Body of pancreas (tissue), 4 donors: Measurements from ENCODE around the gene UBE2M.

Source experiments
- CTCF ChIP-seq, 7 experiments: fragments of 450-650 bp in 4 of 7; fragments of 200-600 bp in 3 of 7; sonication (generic) in 3 of 7; IDR thresholded peaks; one replicate each; pipeline ENCODE4 v1.5.1; 2016 to 2019; ENCODE audit warnings: antibody characterized with exemption in 7 of 7
- POLR2A ChIP-seq, 3 donors: fragments of 450-650 bp; IDR thresholded peaks; one replicate each; pipeline ENCODE4 v1.6.1; 2016; ENCODE audit warnings: antibody characterized with exemption in 3 of 3, mild to moderate bottlenecking in 2 of 3

DNA sequence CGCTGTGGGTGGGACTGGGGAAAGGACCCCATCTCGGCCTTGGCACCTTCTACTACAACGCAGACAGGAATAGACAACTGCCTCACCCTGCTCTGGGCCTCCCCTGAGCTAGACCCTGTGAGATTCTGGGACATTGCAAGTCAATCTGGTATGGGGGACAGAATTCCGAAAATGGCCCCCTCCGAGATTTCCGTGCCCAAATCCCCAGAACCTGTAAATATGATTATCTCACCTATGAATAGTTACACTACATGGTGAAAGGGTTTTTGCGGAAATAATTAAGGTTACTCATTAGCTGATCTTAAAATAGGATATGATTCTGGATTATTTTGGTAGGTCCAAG is 38.2 kb downstream of the UBE2M start:
- TF ChIP-seq CTCF (IDR thresholded peaks at IDR 0.05) (no peak), POLR2A (IDR thresholded peaks at IDR 0.05) (no peak)
